SIG-M5 (cell line): ENCODE measurements around the gene VDR.
"Not testable (repeated sequence)": the region's sequence is repeated elsewhere in the genome, so short reads cannot be mapped to it uniquely, and the experiment has no call there.

ENCODE experiments used
- DNase-seq: peaks from one replicate; lab custom pipeline; 2025; lab: John Stamatoyannopoulos, UW

Gene VDR

DNA sequence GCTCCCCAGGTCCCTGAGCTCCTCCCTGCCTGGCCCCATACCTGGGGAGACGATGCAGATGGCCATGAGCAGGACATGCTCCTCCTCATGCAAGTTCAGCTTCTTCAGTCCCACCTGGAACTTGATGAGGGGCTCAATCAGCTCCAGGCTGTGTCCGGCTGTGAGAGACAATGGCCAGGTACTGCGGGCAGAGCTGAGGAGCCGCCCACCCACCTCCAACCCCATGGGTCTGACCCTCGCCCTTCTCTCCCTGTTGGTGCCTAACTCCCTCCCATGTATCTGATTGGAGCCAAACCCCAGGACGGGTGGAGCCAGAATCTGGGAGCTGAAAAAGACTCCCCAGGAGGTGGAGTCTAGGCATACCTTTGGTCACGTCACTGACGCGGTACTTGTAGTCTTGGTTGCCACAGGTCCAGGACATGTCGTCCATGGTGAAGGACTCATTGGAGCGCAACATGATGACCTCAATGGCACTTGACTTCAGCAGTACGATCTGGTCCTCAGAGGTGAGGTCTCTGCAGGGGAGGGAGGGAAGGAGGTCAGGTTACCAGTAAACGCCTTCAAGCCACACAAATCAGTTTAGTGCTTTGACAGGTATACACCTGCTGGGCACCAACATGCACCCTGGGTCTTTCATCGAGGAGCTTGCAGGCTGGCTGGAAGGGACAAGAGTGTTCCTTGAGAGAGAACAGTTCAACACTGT is 58.3 kb downstream of the VDR start:
- DNase-seq = no peak

DNA sequence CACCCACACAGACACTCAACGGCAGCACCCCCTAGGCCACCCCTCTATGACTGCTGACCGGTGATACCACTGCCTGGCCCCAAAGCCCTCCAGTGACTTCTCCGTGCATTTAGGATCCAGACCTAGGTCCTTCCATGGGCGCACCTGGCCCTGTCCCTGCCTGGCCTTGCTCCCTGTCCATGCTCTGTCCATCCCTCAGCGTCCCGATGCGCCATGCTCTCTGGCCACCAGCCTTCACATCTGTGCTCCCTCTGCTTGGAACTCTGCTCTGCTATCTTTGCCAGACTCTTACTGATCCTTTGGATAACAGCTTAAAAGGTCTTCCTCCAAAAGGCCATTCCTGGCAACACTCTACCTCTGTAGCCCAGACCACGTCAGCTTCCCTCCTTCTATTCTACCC is 59.7 kb downstream of the VDR start:
- DNase-seq = no peak

DNA sequence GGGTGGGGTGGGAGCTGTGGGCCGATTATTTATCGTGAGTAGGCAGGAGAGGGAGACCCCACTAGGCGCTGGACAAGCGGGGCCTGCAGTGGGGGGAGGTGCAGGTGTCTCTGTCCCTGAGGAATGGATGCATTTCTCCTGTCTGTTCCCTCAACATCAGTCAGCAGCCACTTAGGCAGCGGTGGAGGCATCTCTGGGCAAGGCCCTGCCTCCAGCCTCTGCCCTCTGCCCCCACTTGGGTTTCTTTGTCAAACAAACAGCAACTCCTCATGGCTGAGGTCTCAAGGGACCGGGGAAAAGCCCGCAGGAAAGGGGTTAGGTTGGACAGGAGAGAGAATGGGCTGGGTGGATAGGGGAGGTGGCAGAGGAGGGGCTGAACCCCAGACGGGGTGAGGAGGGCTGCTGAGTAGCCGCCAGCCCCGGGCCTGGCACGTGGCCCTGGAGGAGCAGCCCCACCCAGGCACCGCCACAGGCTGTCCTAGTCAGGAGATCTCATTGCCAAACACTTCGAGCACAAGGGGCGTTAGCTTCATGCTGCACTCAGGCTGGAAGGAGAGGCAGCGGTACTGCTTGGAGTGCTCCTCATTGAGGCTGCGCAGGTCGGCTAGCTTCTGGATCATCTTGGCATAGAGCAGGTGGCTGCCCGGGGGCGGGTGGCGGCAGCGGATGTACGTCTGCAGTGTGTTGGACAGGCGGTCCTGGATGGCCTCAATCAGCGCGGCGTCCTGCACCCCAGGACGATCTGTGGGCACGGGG is 60.4 kb downstream of the VDR start:
- no peak for DNase-seq

DNA sequence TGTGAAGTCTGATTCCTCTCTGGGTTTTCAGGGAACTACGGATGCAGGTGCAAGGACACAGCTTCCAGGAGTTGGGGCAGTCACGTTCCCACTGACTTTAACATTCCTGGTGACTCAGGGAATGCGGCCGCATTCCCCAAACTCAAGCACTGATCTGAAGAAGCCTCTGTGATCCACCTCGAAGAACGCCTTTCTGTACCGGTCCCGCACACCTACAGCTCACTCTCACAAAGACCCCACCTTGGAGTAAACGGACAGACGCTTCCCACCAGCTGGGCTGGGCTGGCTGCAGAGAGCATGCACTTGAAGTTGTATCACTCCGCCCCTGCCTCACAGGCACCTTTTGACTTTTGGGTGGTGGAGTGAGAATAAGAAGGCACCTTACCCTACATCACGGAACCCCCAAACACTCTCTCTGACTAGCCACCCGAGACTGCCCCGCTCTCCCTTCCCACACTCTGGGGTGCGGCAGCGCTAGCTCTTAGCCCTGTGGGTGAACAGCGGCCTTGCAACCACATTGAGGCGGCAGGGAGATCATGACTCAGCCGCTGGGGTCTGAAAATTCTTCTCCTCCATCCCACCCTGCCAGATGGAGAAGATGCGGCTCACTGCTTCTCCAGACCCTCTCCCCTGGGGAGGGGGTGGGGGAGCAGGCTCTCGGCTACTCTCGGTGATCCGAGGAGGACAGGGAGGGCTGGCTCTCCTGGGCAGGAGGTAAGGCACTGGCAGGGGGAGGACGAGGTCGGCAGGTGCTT is 61.4 kb downstream of the VDR start:
- DNase-seq = no peak

DNA sequence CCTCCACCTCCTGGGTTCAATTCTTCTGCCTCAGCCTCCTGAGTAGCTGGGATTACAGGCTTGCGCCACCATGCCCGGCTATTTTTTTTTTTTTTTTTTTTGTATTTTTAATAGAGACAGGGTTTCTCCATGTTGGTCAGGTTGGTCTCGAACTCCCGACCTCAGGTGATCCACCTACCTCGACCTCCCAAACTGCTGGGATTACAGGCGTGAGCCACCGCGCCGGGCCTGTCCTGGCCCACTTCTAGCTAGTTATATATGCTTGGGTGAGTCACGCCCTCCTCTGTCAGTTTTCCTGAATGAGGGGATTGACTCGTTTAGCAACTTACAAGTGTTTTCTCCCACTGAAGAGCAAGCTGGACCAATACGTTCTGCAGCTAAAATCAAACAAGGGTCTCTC is 62.3 kb downstream of the VDR start:
- DNase-seq = not testable (repeated sequence)

DNA sequence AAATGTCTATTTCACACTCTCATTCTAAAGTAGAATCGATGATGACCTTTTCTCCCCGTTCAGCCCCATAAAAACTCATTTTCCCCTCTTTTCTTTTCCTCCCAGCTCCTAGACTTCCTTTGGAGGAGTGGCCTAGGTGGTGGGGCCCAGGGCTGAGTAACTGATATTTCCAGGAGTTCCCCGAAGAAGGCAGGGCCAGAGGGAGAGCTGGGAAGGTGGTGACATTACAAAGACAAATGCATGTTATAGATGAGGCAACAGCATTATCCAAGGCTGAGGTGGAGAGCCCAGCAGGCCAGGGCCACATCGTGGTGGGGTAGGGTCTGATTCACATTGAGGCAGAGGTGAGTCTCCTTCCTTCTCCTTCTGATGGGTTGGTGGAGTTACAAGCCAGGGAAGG is 62.9 kb downstream of the VDR start:
- DNase-seq = no peak

DNA sequence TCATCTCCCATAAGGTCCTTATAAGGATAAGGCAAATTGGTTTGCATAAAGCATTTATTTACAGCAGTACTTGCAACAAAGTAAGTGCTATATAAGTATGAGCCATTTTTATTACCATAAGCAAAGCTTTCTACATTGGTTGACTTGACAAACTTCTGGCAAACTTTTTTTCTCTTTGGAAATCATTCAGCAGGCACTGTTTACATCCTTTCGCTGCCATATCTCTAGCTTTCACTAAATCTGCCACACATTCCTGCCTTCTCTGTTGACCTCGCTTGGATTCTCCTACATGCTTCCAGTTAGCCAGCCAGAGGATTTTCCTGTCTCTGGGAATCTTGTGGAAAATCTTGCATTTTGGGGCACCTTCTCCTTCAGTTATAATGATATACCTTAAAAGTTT is 63.3 kb downstream of the VDR start:
- no peak for DNase-seq

DNA sequence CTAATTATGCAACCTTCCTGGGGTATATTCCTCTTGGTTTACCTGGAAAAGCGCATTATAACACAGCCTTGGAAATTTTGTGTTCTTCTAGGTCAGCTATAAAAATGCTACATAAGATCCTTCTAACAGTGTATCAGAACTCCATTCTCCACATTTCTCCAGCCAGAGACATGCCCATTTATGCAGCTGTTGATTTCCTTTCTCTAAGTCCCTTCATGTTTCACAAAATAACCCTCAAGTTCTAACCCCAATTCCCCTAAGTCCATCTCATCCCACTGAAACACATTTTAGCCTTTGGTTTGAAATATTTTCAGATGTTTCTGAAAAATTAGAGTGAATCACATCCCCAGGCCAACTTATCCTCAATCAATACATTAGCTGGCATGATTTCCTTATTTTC is 64.2 kb downstream of the VDR start:
- no peak for DNase-seq

DNA sequence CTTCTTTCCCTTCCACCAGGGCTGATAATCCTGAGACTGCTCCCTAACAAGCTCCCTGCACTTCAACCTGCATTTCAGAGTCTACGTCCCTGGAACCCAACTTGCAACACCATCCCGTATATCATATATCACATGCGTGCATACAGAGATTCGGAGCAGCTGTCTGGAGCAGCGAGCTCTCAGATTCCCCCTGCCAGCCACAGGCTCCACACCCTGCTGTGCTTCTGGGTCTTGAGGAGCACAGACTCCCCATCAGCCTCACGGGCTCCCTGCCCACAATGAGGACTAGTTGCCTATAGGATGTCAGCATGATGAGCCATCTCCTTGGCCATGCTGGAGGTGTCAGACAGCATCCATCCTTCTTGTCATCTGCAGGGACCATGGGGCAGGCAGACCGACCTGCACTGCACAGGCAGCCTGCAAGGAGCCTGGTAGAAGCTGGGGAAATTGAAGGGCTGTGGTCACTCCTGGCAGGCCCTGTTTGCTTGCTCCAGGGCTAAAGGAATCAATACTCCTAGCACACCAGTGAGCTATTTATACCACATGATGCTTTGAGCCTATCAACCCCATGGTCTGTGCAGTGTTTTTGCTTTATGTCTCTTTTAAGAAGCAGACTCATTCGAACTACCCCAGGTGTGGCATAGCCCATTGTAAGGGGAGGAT is 65.4 kb downstream of the VDR start:
- no peak for DNase-seq

DNA sequence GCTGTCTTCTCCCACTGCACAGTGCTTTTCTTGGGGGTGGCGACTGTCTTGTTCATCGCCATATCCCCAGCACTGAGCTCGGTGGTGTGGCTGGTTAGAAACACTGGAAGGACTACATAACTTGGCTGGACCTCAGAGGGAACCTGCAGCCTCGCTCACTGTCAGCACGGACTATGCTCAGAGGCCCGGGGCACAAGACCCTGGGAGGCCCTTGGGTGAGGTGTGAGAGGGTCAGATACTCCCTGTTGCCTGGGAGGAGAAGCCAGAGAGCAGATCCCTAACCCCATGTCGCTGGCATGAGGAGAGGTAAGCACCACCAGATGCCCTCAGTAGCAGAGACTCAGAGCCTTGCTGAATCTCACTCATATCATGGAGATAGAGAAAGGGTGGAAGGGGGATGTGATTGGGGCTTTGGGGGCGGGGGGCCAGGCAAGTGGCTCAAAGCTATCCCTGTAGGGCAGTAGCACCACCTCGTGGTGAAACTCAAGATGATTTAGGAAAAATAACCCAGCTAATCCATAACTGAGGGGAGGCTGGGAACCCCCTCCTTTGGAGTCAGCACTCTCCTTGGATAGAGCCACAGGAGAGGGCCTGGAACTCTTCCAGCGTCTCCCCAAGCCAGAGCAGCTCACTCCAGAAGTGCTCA is 66.4 kb downstream of the VDR start:
- DNase-seq = no peak

DNA sequence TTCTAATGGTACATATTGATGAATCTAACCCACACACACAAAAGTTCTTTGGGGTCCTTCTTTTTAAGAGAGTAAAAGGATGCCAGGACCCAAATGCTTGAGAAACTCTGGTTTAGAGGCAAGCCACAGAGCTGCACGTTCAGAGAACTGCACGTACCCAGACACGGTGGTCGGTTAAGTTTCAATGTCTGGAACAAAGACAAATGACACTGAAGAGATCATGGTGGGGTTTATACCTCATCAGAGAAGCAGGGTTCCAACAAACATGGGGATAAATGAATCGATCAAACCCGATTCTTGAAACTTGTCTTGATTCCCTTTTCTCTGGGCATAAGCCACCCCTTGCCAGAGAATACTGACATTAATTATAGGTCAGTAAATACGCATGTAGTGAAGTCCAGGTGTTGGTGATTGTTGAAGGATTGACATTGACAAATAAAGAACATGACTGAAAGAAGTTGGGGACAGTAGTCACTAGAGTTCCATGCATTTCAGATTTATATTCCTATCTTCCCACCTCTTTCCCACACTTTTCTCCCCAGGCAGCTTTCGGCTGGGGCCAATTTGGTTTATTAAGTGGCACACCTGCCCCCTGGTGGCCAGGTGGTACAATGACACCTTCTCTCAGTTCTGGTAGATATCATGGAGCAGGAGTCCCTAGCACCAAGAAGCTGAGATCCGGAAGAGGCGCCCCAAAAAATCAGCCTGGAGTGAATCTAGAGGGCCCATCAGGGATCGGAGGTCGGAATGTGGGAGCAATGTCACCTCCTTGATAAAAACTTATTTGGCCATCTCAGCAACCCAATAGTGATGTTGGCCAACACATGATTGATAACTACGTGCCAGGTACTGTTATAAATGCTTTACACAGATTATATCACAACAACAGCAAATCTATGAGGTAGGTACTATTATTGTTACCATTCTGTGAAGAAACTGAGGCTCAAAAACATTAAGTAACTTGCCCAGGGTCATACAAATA is 67.3 kb downstream of the VDR start:
- no peak for DNase-seq

DNA sequence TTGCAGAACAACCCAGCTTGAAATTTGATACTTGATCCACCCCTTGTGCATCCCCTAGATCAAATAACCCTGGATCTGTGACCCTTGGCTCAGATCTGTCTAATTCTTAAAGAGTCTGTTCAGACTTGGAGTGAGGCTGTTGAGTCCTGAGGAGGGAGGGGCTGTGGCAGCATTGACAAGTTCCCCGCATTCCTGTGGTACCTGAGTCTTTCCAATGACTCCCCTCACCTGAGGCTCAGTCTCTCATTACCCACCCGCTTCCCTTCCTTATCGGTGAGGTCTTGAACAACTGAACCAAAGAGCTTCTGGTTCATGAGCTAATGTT is 69.0 kb downstream of the VDR start:
- DNase-seq = no peak

DNA sequence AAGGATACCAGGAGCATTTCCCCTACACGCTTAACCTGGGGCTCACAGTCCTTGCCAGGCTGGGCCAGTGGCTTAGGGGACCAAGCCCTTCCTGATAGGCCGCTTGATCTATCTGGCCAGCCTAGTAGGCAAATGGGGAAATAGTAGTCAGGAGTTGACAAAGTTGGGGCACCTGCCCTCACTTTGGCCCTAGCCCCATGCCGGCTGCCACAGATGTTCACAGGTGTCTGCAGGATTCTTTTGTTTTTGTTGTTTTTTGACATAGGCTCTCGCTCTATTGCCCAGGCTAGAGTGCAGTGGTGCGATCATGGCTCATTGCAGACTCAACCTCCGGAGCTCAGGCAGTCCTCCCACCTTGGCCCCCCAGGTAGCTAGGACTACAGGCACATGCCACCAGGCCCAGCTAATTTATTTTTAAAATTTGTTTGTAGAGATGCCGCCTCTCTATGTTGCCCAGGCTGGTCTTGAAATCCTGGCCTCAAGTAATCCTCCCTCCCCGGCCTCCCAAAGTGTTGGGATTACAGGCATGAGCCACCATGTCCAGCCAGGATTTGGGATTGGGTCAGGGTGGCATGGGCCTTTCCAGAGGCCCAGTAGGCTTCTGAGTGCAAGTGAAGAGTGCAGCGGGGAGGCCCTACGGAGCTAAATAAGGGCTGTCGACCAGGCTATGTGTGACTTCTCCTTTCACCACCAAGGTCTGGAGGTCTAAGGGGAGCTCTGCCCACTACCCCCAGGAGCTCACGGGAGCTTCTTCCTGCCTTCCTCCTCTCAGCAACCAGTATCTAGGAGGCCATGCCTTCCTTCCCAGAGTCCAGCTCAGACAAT is 69.6 kb downstream of the VDR start:
- DNase-seq = no peak

DNA sequence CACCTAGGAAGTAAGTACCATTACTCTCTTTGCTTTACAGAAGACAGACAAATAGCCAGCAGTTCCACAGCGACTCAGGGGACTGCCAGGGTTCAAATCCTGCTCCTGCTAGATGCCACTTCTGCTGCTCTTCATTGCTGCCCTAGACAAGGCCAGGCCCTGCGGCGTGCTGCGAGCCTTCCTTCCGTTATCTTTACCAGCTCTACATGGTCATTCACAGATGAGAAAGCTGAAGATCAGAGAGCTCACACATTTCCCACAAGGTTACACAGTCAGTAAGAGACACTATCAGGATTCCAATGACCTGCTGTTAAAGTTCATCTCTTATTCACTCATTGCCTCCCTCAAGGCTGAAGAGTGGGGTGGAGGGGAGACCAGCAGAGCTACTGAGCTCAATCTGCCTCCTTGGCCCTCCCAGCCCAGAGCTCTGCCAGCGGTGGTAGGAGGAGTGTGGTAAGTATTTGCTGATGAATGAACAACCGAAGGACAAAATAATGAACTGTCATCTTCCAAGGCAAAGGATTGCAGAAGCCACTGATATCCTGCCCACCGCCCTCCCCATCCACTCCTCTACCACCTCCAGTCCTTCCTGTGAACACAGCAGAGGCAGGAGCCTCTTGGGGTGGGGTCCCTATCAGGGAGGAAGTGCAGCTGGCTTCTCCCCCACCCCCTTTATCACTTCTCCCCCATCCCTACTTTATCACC is 70.4 kb downstream of the VDR start:
- DNase-seq = no peak

DNA sequence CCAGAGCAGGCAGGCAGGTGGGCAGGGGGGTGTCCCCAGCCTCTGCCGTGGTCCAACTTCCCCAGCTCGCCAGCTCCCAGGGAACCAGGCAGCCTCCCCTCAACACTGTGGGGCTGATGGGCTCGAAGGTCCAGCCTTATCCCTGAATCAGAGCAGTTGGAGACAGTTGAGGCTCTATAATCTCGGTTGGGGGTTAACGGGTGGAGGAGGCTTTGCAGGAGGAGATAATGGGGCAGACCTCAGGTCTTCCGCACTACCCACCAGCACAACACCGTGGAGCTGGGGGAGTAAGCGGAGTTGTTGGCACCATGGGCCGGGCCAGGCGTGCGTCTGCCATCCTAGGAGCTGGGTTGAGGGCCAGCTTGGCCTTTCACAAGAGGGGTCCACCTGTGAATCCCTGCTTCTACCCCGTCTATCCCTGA is 71.2 kb downstream of the VDR start:
- DNase-seq = no peak

DNA sequence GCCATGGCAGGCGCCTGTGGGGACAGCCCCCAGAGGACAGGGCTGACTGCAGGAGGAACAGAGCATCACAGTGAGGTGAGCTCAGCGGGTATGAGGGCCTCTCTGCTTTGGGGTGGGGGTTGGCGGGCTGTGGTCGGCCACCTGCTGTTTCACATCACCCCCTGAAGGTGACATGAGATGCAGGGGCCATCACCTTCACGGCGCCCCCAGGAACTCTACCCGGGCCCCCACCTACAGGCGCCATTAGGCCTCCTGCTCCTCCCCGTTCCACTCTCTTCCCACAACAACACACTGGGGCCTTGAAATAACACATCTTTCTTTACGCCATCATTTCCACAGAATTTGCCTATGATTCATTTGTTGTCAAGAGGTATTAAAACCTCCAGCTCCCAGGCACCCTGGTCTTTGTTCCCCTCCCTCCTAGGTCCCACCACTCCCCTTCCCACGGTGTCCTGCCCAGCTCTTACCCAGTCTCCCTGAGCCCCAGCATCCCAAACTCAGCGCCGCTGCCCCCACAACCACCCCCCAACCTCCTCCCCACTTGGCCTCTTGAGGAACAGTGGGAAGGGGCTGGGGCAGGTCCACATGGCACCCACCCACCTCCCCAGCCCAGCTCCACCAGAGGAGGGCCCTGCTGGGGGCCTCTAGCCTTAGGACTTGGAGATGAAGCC is 72.4 kb downstream of the VDR start:
- no peak for DNase-seq

DNA sequence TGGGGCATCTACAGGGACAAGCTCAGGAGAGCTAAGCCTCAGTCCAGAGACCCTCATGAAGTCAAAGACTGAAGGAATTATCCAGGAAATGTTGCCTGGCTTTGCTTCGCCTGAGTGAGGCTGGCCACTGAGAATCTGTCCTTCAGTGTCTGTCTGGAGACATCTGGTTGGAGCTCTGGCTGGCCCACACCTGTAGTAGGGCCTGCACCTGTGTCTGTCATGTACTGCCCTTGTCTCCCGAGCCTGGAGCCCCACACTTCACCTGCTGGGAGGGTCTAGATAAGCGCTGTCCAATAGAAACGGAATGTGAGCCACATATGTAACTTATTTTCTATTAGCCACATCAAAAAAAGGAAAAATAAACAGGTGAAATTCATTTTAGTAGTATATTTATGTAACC is 75.2 kb downstream of the VDR start:
- DNase-seq = no peak

DNA sequence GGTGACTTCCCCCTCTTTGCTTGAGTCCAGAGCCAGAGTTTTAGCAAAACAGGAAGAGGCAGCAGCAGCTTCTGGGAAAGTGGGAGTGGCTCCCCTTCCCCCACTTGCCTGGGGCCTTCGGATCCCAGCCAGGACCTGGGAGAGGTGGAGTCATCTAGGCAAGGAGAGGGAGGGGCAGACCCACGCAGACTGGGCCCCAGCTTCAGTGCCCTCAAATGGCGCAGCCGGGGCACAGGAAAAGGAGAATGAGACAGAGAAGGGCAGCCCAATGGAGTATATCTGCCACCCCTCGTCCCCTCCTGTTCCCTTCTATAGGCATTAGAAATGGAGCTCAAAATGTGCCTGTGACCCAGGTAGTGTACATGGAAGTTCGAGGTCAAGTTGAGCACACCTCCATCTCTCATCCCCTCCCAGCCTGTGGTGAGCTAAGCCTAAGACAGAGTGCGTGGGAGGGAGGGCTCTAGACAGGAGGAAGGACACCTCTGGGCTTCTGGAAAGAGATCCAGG is 75.8 kb downstream of the VDR start:
- no peak for DNase-seq
